WTC11 (cell line): ENCODE data around the gene ANKRD33. TPM values are rescaled to one million over a fixed set of nuclear protein-coding genes. Genes with fewer than 3 reads are reported as not detected.
A peak's percentile ranks its signal among the peaks of the same experiment; 100 is the strongest.

Experiments used
- ATAC-seq: fragments of 200-7000 bp; cut with Tn5 transposase; 2 replicates; pipeline ENCODE4 v1.10.0; 2021; ENCODE audit warnings: mild to moderate bottlenecking, moderate library complexity
- CTCF ChIA-PET: fragments of 300-600 bp; sonication (Branson Sonifier 250); formaldehyde crosslinking; loops from one replicate; lab custom pipeline; 2021; ENCODE audit warnings: antibody characterized with exemption; lab: Charles Lee
- POLR2A ChIA-PET: fragments of 350-600 bp; sonication (Branson Sonifier 250); formaldehyde crosslinking; loops from one replicate; lab custom pipeline; 2021; ENCODE audit warnings: antibody characterized with exemption; lab: Charles Lee
- DNase-seq: peaks from one replicate; pipeline ENCODE4 v3.0.0; 2021; ENCODE audit warnings: low spot score
- H3K27ac Mint-ChIP-seq: 2 replicates; pipeline ENCODE4 v1.8.0; 2021; ENCODE audit warnings: mixed read lengths
- H3K27me3 Mint-ChIP-seq: 2 replicates; pipeline ENCODE4 v1.8.0; 2021; ENCODE audit warnings: low read depth, mild to moderate bottlenecking, moderate library complexity, mixed read lengths
- H3K36me3 Mint-ChIP-seq: 2 replicates; pipeline ENCODE4 v1.8.0; 2021; ENCODE audit warnings: mixed read lengths
- H3K4me1 Mint-ChIP-seq: 2 replicates; pipeline ENCODE4 v1.8.0; 2022; ENCODE audit warnings: mixed read lengths
- H3K4me3 Mint-ChIP-seq: 2 replicates; pipeline ENCODE4 v1.8.0; 2021; ENCODE audit warnings: mild to moderate bottlenecking, moderate library complexity, mixed read lengths
- H3K9me3 Mint-ChIP-seq: 2 replicates; pipeline ENCODE4 v1.8.0; 2021; ENCODE audit warnings: mixed read lengths
- AFF4 ChIP-seq: sonication (generic); formaldehyde crosslinking; IDR thresholded peaks from 2 replicates; pipeline ENCODE4 v1.8.1; 2023; ENCODE audit warnings: mild to moderate bottlenecking, missing genetic modification reagents, borderline replicate concordance
- ATF6 ChIP-seq: sonication (generic); formaldehyde crosslinking; IDR thresholded peaks from 2 replicates; pipeline ENCODE4 v1.8.1; 2023; ENCODE audit warnings: mild to moderate bottlenecking, missing genetic modification reagents
- CREB1 ChIP-seq: sonication (generic); formaldehyde crosslinking; IDR thresholded peaks from 2 replicates; pipeline ENCODE4 v1.8.0; 2023; ENCODE audit warnings: mild to moderate bottlenecking, missing genetic modification reagents
- ERG ChIP-seq: fragments of 250-450 bp; sonication (Bioruptor Pico); IDR thresholded peaks from 2 replicates; pipeline ENCODE4 v1.8.0; 2021; ENCODE audit warnings: mild to moderate bottlenecking
- FOXK1 ChIP-seq: sonication (generic); formaldehyde crosslinking; IDR thresholded peaks from 2 replicates; pipeline ENCODE4 v1.8.0; 2022; ENCODE audit warnings: mild to moderate bottlenecking, moderate library complexity, missing genetic modification reagents
- HMGA2 ChIP-seq: fragments of 250-450 bp; sonication (Bioruptor Pico); IDR thresholded peaks from 2 replicates; pipeline ENCODE4 v1.4.0; 2021; ENCODE audit warnings: mild to moderate bottlenecking, moderate library complexity
- NFE2L1 ChIP-seq: sonication (generic); formaldehyde crosslinking; IDR thresholded peaks from 2 replicates; pipeline ENCODE4 v1.8.1; 2023; ENCODE audit warnings: missing genetic modification reagents
- SP1 ChIP-seq: sonication (generic); formaldehyde crosslinking; conservative IDR thresholded peaks from 2 replicates; pipeline ENCODE4 v1.8.1; 2022; ENCODE audit warnings: missing genetic modification reagents
- STAT6 ChIP-seq: sonication (generic); formaldehyde crosslinking; conservative IDR thresholded peaks from 2 replicates; pipeline ENCODE4 v1.8.1; 2023; ENCODE audit warnings: mild to moderate bottlenecking, low read depth, missing genetic modification reagents, moderate library complexity
- TEAD1 ChIP-seq: sonication (generic); formaldehyde crosslinking; IDR thresholded peaks from 2 replicates; pipeline ENCODE4 v1.8.0; 2022; ENCODE audit warnings: mild to moderate bottlenecking, missing genetic modification reagents
- ZNF121 ChIP-seq: sonication (generic); formaldehyde crosslinking; IDR thresholded peaks from 2 replicates; pipeline ENCODE4 v1.8.0; 2023; ENCODE audit warnings: missing genetic modification reagents
- ZNF416 ChIP-seq: fragments of 250-450 bp; sonication (Bioruptor Pico); IDR thresholded peaks from 2 replicates; pipeline ENCODE4 v1.9.0; 2021; ENCODE audit warnings: mild to moderate bottlenecking, inconsistent platforms
- total RNA-seq: library from RNA; stranded (reverse); gene quantifications from 3 replicates; pipeline ENCODE4 v1.2.3, GENCODE V29; 2021

The ANKRD33 gene
- total RNA-seq, 1 experiment from 2014 or later: 1.7 TPM

GRCh38 chr12:51868821-51869495 lies 18.9 kb upstream of the ANKRD33 start (continued):
- TF ChIP-seq STAT6 (CRISPR knock-in tag): no peak
- TF ChIP-seq SP1 (CRISPR knock-in tag): no peak
- TF ChIP-seq FOXK1 (CRISPR knock-in tag): no peak
- no peak for TF ChIP-seq AFF4
- no peak for TF ChIP-seq TEAD1

GRCh38 chr12:51869496-51869865 lies 18.4 kb upstream of the ANKRD33 start:
- Mint-ChIP-seq H3K27ac (no peak overlapping the region), H3K4me1 (peaks cover 79% of the 10 kb centered on the region), H3K4me3 (peak overlapping the region; percentile 69), H3K9me3 (no peaks in the 10 kb centered on the region), H3K36me3 (no peaks in the 10 kb centered on the region), H3K27me3 (peaks cover 64% of the 10 kb centered on the region)
- ATAC-seq (peak; percentile 6; the same call in 1 of the 2 replicates), DNase-seq (no peak)
- TF ChIP-seq ATF6 (CRISPR knock-in tag) (no peak), CREB1 (CRISPR knock-in tag) (no peak), ZNF121 (CRISPR knock-in tag) (0 out of 2 replicates have a peak, but pooled peaks have one; percentile 44)
- CTCF ChIA-PET: interaction anchor here (0.7 to 7.2 kb wide), 10 partner anchors 9 to 53 kb away, joined by 3 to 164 read pairs (median 6); partner anchors contain the start of gene FIGNL2
- POLR2A ChIA-PET: interaction anchor here (0.8 to 1.6 kb wide), 4 partner anchors 13 to 55 kb away, joined by 3 to 4 read pairs (median 4); partner anchors contain the start of gene ANKRD33

GRCh38 chr12:51869931-51870330 lies 18.0 kb upstream of the ANKRD33 start:
- ChIA-PET CTCF (interaction anchor here (0.7 to 7.2 kb wide), 12 partner anchors 9 to 54 kb away, joined by 3 to 164 read pairs (median 4); partner anchors contain the start of gene FIGNL2), POLR2A (interaction anchor here (0.8 to 1.6 kb wide), 4 partner anchors 14 to 50 kb away, joined by 3 to 4 read pairs (median 4); partner anchors contain the start of genes ANKRD33 and FIGNL2)
- Mint-ChIP-seq H3K27me3 (peaks cover 60% of the 10 kb centered on the region), H3K4me1 (peaks cover 75% of the 10 kb centered on the region), H3K27ac (peak overlapping the region; percentile 13; the same call in 1 of the 2 replicates), H3K4me3 (peak overlapping the region; percentile 69), H3K36me3 (no peaks in the 10 kb centered on the region), H3K9me3 (no peaks in the 10 kb centered on the region)
- ATAC-seq (no peak), DNase-seq (no peak)
- no peak for TF ChIP-seq SP1 (CRISPR knock-in tag)
- TF ChIP-seq ERG (CRISPR knock-in tag): no peak
- no peak for TF ChIP-seq HMGA2 (CRISPR knock-in tag)
- TF ChIP-seq NFE2L1 (CRISPR knock-in tag): 0 out of 2 replicates have a peak, but pooled peaks have one; percentile 15
- TF ChIP-seq ZNF416 (CRISPR knock-in tag): no peak
